Body of pancreas (tissue), 4 donors: ENCODE measurements around the gene KATNAL1.

Source experiments
- POLR2A ChIP-seq, 3 donors: fragments of 450-650 bp; IDR thresholded peaks; one replicate each; pipeline ENCODE4 v1.6.1; 2016; ENCODE audit warnings: antibody characterized with exemption in 3 of 3, mild to moderate bottlenecking in 2 of 3
- TF ChIP-seq, protein P1 (sequence below), 7 experiments: fragments of 450-650 bp in 4 of 7; fragments of 200-600 bp in 3 of 7; sonication (generic) in 3 of 7; IDR thresholded peaks; one replicate each; pipeline ENCODE4 v1.5.1; 2016 to 2019; ENCODE audit warnings: antibody characterized with exemption in 7 of 7

DNA sequence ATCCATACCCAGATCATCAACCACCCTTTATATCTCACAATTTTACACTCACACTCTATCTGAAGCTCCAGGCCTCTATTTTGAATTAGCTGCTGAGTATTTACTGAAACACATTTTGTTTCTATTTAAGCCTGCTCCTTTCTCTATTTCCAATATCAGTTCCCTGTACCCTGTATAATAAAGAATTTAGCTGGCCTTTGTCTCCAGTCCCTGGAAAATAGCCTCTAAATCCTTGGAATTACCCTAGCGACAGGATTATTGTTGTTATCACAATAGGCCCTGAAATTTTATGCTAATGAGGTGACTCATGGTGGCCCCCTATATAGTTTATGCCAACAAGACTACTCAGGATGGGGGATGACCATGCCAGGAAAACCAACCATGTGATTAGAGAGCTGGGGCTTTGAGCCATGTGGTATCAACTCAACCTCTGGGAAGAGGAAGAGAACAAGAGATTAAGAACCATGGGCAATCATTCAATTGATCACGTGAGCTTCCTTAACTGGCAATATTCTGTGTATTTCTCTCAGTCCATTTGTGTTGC is 72.7 kb downstream of the KATNAL1 start:
- TF ChIP-seq, protein P1, sequence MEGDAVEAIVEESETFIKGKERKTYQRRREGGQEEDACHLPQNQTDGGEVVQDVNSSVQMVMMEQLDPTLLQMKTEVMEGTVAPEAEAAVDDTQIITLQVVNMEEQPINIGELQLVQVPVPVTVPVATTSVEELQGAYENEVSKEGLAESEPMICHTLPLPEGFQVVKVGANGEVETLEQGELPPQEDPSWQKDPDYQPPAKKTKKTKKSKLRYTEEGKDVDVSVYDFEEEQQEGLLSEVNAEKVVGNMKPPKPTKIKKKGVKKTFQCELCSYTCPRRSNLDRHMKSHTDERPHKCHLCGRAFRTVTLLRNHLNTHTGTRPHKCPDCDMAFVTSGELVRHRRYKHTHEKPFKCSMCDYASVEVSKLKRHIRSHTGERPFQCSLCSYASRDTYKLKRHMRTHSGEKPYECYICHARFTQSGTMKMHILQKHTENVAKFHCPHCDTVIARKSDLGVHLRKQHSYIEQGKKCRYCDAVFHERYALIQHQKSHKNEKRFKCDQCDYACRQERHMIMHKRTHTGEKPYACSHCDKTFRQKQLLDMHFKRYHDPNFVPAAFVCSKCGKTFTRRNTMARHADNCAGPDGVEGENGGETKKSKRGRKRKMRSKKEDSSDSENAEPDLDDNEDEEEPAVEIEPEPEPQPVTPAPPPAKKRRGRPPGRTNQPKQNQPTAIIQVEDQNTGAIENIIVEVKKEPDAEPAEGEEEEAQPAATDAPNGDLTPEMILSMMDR (IDR thresholded peaks at IDR 0.05) = no peak
- TF ChIP-seq POLR2A (IDR thresholded peaks at IDR 0.05) = no peak
